ENCODE data around the gene HPCA. TPM values are rescaled to one million over a fixed set of nuclear protein-coding genes. Genes with fewer than 3 reads are reported as not detected.

HPCA gene
- total RNA-seq, 1 donor, result not detected

DNA sequence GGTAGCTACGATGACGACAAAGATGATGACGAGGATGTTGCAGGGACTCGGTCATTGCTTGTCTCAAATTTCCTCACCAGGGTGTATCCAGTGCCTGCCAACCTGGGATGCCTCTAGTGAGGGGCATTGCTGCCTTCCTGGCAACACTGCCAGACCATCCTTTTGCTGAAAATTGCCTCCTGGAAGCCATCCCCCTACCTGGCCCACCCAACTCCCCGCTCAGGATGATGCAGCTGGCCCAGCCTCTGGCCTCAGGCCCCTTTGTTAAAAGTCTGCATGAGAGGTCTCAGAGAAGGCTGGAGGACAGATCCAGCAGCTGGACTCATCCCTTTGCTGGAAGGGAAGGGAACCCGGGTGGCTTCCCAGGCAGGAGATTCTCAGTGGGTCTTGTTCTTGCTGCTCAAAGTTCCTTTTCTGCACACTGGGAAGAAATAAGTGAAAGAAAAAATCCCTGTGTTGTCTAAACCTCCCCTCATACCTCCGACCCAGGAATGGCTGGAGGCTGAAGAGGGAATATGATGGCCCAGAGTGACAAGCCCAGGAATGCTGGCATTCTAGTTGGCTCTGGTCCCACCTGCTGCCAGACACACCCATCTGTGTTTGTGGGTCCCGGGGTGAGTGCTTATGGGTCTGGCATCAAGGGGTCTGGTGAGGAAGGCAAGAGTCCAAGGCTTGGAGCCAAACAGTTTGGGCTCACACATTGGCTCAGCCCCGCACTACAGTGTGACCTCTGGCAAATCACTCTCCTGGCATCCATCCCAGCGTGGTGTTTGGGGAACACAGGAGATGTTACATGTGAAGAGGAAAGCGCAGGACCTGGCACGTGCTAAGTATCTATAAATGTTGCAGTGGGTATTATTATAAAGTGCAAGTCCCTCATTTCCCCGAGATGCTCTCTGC is 8.8 kb upstream of the HPCA start:
- TF ChIP-seq, protein P1, sequence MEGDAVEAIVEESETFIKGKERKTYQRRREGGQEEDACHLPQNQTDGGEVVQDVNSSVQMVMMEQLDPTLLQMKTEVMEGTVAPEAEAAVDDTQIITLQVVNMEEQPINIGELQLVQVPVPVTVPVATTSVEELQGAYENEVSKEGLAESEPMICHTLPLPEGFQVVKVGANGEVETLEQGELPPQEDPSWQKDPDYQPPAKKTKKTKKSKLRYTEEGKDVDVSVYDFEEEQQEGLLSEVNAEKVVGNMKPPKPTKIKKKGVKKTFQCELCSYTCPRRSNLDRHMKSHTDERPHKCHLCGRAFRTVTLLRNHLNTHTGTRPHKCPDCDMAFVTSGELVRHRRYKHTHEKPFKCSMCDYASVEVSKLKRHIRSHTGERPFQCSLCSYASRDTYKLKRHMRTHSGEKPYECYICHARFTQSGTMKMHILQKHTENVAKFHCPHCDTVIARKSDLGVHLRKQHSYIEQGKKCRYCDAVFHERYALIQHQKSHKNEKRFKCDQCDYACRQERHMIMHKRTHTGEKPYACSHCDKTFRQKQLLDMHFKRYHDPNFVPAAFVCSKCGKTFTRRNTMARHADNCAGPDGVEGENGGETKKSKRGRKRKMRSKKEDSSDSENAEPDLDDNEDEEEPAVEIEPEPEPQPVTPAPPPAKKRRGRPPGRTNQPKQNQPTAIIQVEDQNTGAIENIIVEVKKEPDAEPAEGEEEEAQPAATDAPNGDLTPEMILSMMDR (IDR thresholded peaks at IDR 0.05; ENCODE audit: insufficient read depth, low read length), result no peak
- DNase-seq (ENCODE audit: low read depth), result no peak
- H3K4me3 ChIP-seq (ENCODE audit: low read depth, low read length), result no peak overlapping the region

DNA sequence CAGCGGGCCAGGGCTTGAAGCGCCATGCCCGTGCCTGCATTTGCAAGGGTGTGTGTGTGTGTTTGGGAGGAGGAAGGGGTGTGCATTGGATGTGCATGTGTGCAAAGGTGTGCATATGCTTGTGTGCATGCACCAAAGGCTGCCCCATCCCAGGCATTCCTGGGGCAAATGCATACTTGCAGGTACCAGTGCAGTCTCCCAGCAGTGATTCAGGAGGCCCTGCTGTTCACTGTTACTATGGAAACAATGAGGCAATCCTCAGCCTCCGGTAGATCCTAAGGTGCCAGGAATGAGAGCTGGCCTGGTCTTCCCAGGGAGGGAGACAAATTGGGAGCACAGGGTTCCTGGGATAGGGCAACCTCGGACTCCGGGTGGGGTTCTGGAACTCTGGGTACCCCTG is 8.1 kb upstream of the HPCA start:
- TF ChIP-seq, protein P1 (IDR thresholded peaks at IDR 0.05; ENCODE audit: insufficient read depth, low read length), result no peak
- DNase-seq (ENCODE audit: low read depth), result peak; percentile 34
- H3K4me3 ChIP-seq (ENCODE audit: low read depth, low read length), result no peak overlapping the region

DNA sequence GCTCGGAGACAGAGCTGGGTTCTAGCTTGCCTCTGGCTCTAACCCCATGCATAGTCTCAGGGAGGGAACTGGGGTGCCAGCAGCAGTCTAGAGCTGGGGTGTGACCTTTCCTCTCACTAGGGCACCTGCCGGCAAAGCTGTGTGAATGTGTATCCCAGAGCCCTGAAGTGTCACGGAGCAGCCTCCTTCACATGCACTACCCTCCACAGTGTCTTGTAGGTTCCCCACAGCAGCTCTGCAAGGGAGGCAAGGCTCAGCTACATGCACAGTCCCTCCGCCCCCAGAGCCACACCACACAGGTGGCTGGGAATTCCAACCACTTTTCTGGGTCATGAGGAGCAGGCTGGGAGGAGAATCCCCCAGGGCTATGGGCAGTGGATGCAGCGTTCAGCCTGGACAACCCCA is 7.7 kb upstream of the HPCA start:
- no peak for DNase-seq (ENCODE audit: low read depth)
- TF ChIP-seq, protein P1 (IDR thresholded peaks at IDR 0.05; ENCODE audit: insufficient read depth, low read length), result no peak
- no peak overlapping the region for H3K4me3 ChIP-seq (ENCODE audit: low read depth, low read length)

DNA sequence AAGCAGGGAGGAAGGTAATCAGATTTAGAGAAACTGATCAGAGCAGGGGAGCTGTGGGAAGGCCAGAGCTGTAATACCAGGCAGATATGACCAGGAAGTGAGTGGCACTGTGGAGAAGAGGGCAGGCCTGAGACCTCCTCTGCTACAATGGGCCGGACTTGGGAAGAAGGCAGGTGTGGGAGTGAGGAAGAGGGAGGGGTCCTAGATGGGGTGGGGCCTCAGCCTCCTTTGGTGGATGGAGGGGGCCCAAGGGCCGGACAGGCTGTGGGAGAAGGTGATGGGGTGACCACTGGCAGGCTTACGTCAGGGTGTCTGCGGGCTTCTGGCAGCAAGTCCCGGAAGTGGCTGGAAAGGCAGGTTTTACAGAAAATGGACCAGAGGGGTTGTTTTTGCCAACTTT is 5.0 kb upstream of the HPCA start:
- DNase-seq (ENCODE audit: low read depth), result no peak

DNA sequence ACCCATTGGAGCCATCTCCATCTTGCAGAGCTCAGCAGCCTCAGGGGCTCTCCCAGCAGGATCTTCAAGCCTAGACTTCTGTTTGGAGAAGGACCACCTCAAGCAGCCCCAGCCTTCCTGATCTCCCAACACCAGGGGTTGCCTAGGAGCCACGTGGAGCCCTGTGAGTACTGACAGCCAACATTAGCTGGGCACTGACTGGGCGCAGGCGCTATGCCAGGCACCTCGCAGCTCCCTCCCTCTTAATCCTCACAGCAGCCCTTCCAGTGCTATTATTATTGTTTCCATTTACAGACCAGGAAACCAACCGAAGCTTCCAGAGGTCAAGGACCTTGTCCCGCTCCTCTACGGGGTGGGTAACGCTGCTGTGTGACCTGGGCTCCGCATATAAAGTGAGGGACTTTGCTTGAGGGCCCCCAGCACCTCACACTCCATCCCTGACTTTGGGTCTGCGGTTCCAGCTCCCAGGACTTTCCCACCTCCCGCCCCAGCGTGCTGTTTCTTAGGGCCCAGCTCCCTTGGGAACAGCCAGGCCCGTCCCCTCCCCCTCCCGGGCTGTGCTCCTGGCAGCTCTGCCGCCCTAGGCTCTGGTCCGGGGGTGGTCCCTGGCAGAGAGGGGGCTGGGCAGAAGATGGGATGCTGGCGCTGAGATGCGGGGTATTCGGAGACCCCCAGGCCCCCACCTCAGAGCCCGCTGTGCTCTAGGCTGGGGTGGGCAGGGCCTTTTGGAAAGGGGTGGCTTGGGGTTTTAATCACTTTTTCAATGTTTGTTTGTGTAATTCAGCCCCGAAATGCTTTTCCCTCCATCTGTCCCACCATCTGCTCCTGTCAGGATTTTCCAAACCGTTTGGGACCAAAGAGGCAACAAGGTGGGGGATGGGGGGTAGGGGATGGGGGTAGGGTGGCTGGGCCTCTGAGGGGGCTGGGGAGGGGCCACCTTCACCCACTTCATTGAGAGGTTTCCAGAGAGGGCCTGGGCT is 4.1 kb upstream of the HPCA start:
- TF ChIP-seq, protein P1 (IDR thresholded peaks at IDR 0.05; ENCODE audit: insufficient read depth, low read length), result no peak
- H3K4me3 ChIP-seq (ENCODE audit: low read depth, low read length), result no peak overlapping the region
- no peak for DNase-seq (ENCODE audit: low read depth)

More for the DNA sequence above, 5.0 kb upstream of the HPCA start:
- TF ChIP-seq, protein P1 (IDR thresholded peaks at IDR 0.05; ENCODE audit: insufficient read depth, low read length), result no peak
- H3K4me3 ChIP-seq (ENCODE audit: low read depth, low read length), result no peak overlapping the region

DNA sequence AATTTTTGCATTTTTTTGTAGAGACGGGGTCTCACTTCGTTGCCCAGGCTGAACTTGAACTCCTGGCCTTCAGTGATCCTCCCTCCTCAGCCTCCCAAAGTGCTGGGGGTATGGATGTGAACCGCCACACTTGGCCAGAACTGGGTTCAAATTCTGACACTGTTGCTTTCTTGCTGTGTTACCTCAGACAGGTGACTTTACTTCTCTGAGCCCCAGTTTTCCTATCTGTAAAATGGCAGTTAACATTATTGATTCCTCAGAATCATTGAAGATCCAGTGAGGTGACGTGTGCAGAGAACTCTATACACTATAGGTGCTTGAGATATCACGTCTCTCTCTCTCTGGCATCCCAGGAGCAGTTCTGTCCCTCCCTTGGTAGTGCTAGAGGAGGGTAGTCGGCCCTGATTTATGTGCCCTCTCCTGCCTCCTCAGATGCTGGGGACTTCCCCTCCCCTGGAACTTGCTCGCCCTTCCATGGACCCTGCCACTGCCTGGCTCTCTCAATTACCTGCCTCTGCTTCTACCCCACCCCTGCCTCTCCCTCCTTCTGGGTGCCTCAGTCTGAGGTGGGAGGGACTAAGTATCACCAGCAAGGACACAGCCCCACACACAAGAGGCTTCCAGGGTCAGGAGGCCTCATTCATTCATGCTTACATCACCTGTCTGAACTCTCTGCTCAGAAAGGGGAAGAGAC is 2.8 kb upstream of the HPCA start:
- DNase-seq (ENCODE audit: low read depth), result no peak
- TF ChIP-seq, protein P1 (IDR thresholded peaks at IDR 0.05; ENCODE audit: insufficient read depth, low read length), result no peak

More for the DNA sequence above, 2.8 kb upstream of the HPCA start:
- H3K4me3 ChIP-seq (ENCODE audit: low read depth, low read length), result no peak overlapping the region
